Endothelial cell of umbilical vein (primary cell): ENCODE results near the gene DENND1A. TPM values are rescaled to one million over a fixed set of nuclear protein-coding genes. Genes with fewer than 3 reads are reported as not detected.

ENCODE experiments used
- BruUV-seq: library from RNA; stranded (reverse); fragments of 400-500 nt; replicated peaks from 2 replicates; lab custom pipeline; 2021; lab: Mats Ljungman, UMichigan
- CTCF ChIA-PET: fragments of 300-600, 350-600 bp; sonication (Branson Sonifier 250); formaldehyde crosslinking; loops from one replicate; lab custom pipeline; 2021; ENCODE audit warnings: antibody characterized with exemption, inconsistent platforms; lab: Charles Lee
- POLR2A ChIA-PET: fragments of 300-600, 350-600 bp; sonication (Branson Sonifier 250); formaldehyde crosslinking; loops from one replicate; lab custom pipeline; 2021; ENCODE audit warnings: antibody characterized with exemption, inconsistent platforms; lab: Charles Lee
- DNase-seq: peaks from one replicate; pipeline ENCODE4 v3.0.0-alpha.2; 2011; ENCODE audit warnings: low read depth, low spot score
- FAIRE-seq: peaks from 2 replicates; lab custom pipeline; 2011; peaks lifted over from hg19 to GRCh38; lab: Jason Lieb, UNC
- H2AFZ ChIP-seq: 2 replicates; pipeline ENCODE4 v1.6.0; 2012; ENCODE audit warnings: low read depth, low read length, control low read depth, inconsistent platforms
- H3K27ac ChIP-seq: 2 replicates; pipeline ENCODE4 v1.5.1; 2011; ENCODE audit warnings: low read depth, mild to moderate bottlenecking, control low read depth, low read length, moderate library complexity; ENCODE audit not compliant: insufficient read depth
- H3K27me3 ChIP-seq, 2 experiments: 2 replicates each; pipeline versions ENCODE4 v1.6.0 to v1.6.1; 2011; ENCODE audit warnings: low read length in 2 of 2, mixed read lengths in 1 of 2; ENCODE audit not compliant: control insufficient read depth in 2 of 2, insufficient read depth in 2 of 2
- H3K36me3 ChIP-seq, 2 experiments: 2 replicates in 1 of 2; 3 replicates in 1 of 2; pipeline ENCODE4 v1.5.1; 2011; ENCODE audit warnings: low read length in 2 of 2, mild to moderate bottlenecking in 1 of 2, moderate library complexity in 1 of 2; ENCODE audit not compliant: control insufficient read depth in 2 of 2, insufficient read depth in 2 of 2; ENCODE audit errors: extremely low read depth in 1 of 2
- H3K4me1 ChIP-seq: 3 replicates; pipeline ENCODE4 v1.5.1; 2011; ENCODE audit warnings: mild to moderate bottlenecking, low read length; ENCODE audit not compliant: control insufficient read depth, insufficient read depth; ENCODE audit errors: extremely low read depth
- H3K4me2 ChIP-seq: 2 replicates; pipeline ENCODE4 v1.6.1; 2011; ENCODE audit warnings: low read length, control low read depth, mixed read lengths; ENCODE audit not compliant: insufficient read depth
- H3K4me3 ChIP-seq, 3 experiments: fragments of 200-600 bp in 1 of 3; sonication (generic), shearing (Covaris generic) in 1 of 3; replicated peaks in 1 of 3; 2 replicates each; pipeline ENCODE4 v1.5.1; 2011 to 2016; ENCODE audit warnings: control low read depth in 3 of 3, low read length in 3 of 3, mild to moderate bottlenecking in 2 of 3, inconsistent platforms in 1 of 3, low read depth in 1 of 3, moderate library complexity in 1 of 3; ENCODE audit not compliant: insufficient read depth in 1 of 3
- H3K79me2 ChIP-seq: 2 replicates; pipeline ENCODE4 v1.6.0; 2012; ENCODE audit warnings: low read length, inconsistent platforms; ENCODE audit not compliant: control insufficient read depth, insufficient read depth
- H3K9ac ChIP-seq: replicated peaks from 2 replicates; pipeline ENCODE3; 2011; ENCODE audit warnings: low read length, control low read depth; ENCODE audit not compliant: insufficient read depth; ENCODE audit errors: extremely low read depth
- H3K9me1 ChIP-seq: replicated peaks from 3 replicates; pipeline ENCODE4 v1.6.0; 2011; ENCODE audit warnings: mild to moderate bottlenecking, low read length; ENCODE audit not compliant: control insufficient read depth, insufficient read depth; ENCODE audit errors: extremely low read depth
- H3K9me3 ChIP-seq: replicated peaks from 2 replicates; pipeline ENCODE4 v1.5.1; 2012; ENCODE audit warnings: low read length, inconsistent platforms; ENCODE audit not compliant: control insufficient read depth, insufficient read depth
- H4K20me1 ChIP-seq: replicated peaks from 2 replicates; pipeline ENCODE3; 2011; ENCODE audit warnings: mild to moderate bottlenecking, low read length; ENCODE audit not compliant: control insufficient read depth, insufficient read depth; ENCODE audit errors: extremely low read depth
- CTCF ChIP-seq, 2 donors: IDR thresholded peaks; 1 replicate in 1 of 2; 2 replicates in 1 of 2; pipeline ENCODE4 v1.5.1; 2011; ENCODE audit warnings: low read length in 2 of 2, mild to moderate bottlenecking in 2 of 2, moderate library complexity in 2 of 2, control low read depth in 1 of 2, inconsistent platforms in 1 of 2, low read depth in 1 of 2; ENCODE audit not compliant: insufficient read depth in 1 of 2; ENCODE audit errors: extremely low read depth in 1 of 2
- EZH2 ChIP-seq: IDR thresholded peaks from 2 replicates; pipeline ENCODE4 v1.6.1; 2012; ENCODE audit warnings: borderline replicate concordance, low read depth, mild to moderate bottlenecking, moderate library complexity, low read length, inconsistent platforms; ENCODE audit not compliant: severe bottlenecking
- GATA2 ChIP-seq: IDR thresholded peaks from 2 replicates; pipeline ENCODE4 v1.7.0; 2011; ENCODE audit warnings: low read depth, mild to moderate bottlenecking, moderate library complexity, mixed read lengths, low read length; ENCODE audit not compliant: insufficient read length, insufficient read depth
- JUN ChIP-seq: IDR thresholded peaks from 2 replicates; pipeline ENCODE4 v1.6.1; 2011; ENCODE audit warnings: borderline replicate concordance, low read depth; ENCODE audit not compliant: insufficient read length, insufficient read depth
- MAX ChIP-seq: IDR thresholded peaks from 2 replicates; pipeline ENCODE4 v1.6.1; 2011; ENCODE audit not compliant: insufficient read depth, insufficient read length
- POLR2A ChIP-seq: IDR thresholded peaks from 2 replicates; pipeline ENCODE4 v1.6.1; 2012; ENCODE audit warnings: low read depth, mild to moderate bottlenecking, control low read depth, low read length
- POLR2AphosphoS5 ChIP-seq: IDR thresholded peaks from 2 replicates; pipeline ENCODE4 v1.6.1; 2012; ENCODE audit warnings: low read depth, mild to moderate bottlenecking, control low read depth, low read length, moderate library complexity; ENCODE audit not compliant: insufficient read depth
- dilution Hi-C: fragments of 300-500 bp; cut with MboI; formaldehyde crosslinking; loops from one replicate; pipeline ENCODE4 v1.15.0; 2019; ENCODE audit warnings: low sequenced_read_pairs; ENCODE audit not compliant: extremely low pct_ligation_motif_present
- intact Hi-C: fragments of 100-400 bp; cut with micrococcal nuclease; formaldehyde crosslinking; loops from one replicate; pipeline ENCODE4 v1.10.0; 2022
- polyA plus RNA-seq, 4 experiments: library from polyadenylated mRNA; depleted of rRNA in 3 of 4; stranded (reverse) in 3 of 4; unstranded in 1 of 4; fragments of >200 nt; gene quantifications; 2 replicates each; pipeline versions ENCODE4 v1.2.1 to v1.2.3, GENCODE V29; 2011 to 2012; ENCODE audit warnings: missing spikeins in 1 of 4
- total RNA-seq: library from RNA; stranded (reverse); gene quantifications from 2 replicates; pipeline ENCODE4 v1.2.3, GENCODE V29; 2021

Gene DENND1A
- total and polyA plus RNA-seq, 2 donors (not counting 3 experiments of a cell fraction or from before 2014, with no cell fraction given), result 18.5 to 24.5 TPM

- Histone ChIP-seq H4K20me1 (no peaks in the 10 kb centered on the region), H3K79me2 (no peaks in the 10 kb centered on the region), H3K9ac (no peak overlapping the region), H2AFZ (no peak overlapping the region), H3K27me3 (peaks cover 0 to 2% of the 10 kb centered on the region in 2 experiments), H3K27ac (no peak overlapping the region), H3K4me1 (no peaks in the 10 kb centered on the region), H3K9me3 (no peaks in the 10 kb centered on the region), H3K4me2 (no peak overlapping the region), H3K36me3 (no peaks in the 10 kb centered on the region), H3K4me3 (no peak overlapping the region), H3K9me1 (no peaks in the 10 kb centered on the region)
- intact Hi-C loops, result no loop called here
- dilution Hi-C loops, result no loop called here
- POLR2A ChIA-PET, result no interaction called here
- TF ChIP-seq GATA2, result no peak
- no peak for TF ChIP-seq POLR2AphosphoS5
- no peak for TF ChIP-seq CTCF (IDR thresholded peaks at IDR 0.05; ENCODE audit: extremely low read depth in 1 of 2, insufficient read depth in 1 of 2, low read depth in 1 of 2, low read length in 2 of 2)
- TF ChIP-seq EZH2, result no peak
- no peak for TF ChIP-seq POLR2A
- FAIRE-seq, result no peak
- no TSS peak for BruUV-seq
- no peak for DNase-seq
- CTCF ChIA-PET, result interaction anchor here (1.1 kb wide), 1 partner anchor 13 kb away, joined by 3 read pairs; no protein-coding TSS in a partner anchor
These were observed 16.3 kb upstream of the DENND1A start for GRCh38 chr9:123946101-123946821.

GRCh38 chr9:123945532-123945931, 15.6 kb upstream of the DENND1A start:
- FAIRE-seq (no peak), DNase-seq (no peak)
- intact Hi-C loops (no loop called here), dilution Hi-C loops (no loop called here)
- Histone ChIP-seq H3K36me3 (no peaks in the 10 kb centered on the region), H3K4me2 (no peak overlapping the region), H3K27ac (no peak overlapping the region), H3K79me2 (no peaks in the 10 kb centered on the region), H3K4me1 (no peaks in the 10 kb centered on the region), H2AFZ (no peak overlapping the region), H3K9me1 (no peaks in the 10 kb centered on the region), H3K9ac (no peak overlapping the region), H4K20me1 (no peaks in the 10 kb centered on the region), H3K9me3 (no peaks in the 10 kb centered on the region), H3K27me3 (peaks cover 0 to 4% of the 10 kb centered on the region in 2 experiments), H3K4me3 (no peak overlapping the region)
- BruUV-seq, result no TSS peak
- no peak for TF ChIP-seq POLR2AphosphoS5
- no peak for TF ChIP-seq MAX
- no peak for TF ChIP-seq EZH2
- no peak for TF ChIP-seq POLR2A
- no peak for TF ChIP-seq JUN
- no peak for TF ChIP-seq CTCF (IDR thresholded peaks at IDR 0.05; ENCODE audit: extremely low read depth in 1 of 2, insufficient read depth in 1 of 2, low read depth in 1 of 2, low read length in 2 of 2)
- ChIA-PET CTCF (no interaction called here), POLR2A (no interaction called here)
